B cell (primary cell): ENCODE measurements around the gene MAPK8.

Experiments
- EZH2 ChIP-seq: IDR thresholded peaks from 2 replicates; pipeline ENCODE4 v1.6.1; 2012; ENCODE audit warnings: borderline replicate concordance, low read depth, mild to moderate bottlenecking, moderate library complexity, low read length; ENCODE audit not compliant: insufficient read depth, poor library complexity, severe bottlenecking
- TF ChIP-seq, protein P1 (sequence below): fragments of 200-600 bp; IDR thresholded peaks from one replicate; pipeline ENCODE4 v1.8.0; 2022; ENCODE audit warnings: antibody characterized with exemption, mild to moderate bottlenecking

DNA sequence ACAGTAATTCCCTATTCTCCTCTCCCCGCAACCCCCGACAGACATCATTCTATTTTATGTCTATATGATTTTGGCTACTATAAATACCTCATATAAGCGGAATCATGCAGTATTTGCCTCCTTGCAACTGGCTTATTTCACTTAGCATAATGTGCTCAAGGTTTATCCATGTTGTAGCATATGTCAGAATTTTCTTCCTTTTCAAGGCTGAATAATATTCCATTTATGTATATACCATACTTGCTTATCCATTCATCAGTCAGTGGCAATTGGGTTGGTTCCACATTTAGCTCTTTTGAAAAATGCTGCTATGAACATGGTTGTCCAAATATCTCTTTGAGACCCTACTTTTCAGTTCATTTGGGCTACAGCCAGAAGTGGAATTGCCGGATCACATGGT, 106.5 kb downstream of the MAPK8 start:
- TF ChIP-seq, protein P1, sequence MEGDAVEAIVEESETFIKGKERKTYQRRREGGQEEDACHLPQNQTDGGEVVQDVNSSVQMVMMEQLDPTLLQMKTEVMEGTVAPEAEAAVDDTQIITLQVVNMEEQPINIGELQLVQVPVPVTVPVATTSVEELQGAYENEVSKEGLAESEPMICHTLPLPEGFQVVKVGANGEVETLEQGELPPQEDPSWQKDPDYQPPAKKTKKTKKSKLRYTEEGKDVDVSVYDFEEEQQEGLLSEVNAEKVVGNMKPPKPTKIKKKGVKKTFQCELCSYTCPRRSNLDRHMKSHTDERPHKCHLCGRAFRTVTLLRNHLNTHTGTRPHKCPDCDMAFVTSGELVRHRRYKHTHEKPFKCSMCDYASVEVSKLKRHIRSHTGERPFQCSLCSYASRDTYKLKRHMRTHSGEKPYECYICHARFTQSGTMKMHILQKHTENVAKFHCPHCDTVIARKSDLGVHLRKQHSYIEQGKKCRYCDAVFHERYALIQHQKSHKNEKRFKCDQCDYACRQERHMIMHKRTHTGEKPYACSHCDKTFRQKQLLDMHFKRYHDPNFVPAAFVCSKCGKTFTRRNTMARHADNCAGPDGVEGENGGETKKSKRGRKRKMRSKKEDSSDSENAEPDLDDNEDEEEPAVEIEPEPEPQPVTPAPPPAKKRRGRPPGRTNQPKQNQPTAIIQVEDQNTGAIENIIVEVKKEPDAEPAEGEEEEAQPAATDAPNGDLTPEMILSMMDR, result no peak
- no peak for TF ChIP-seq EZH2
